HG02885 (cell line): ENCODE measurements around the gene FAT3.

Source experiments
- ATAC-seq: cut with Tn5 transposase; IDR thresholded peaks from one replicate; pipeline ENCODE4 v1.9.1; 2021; ENCODE audit warnings: mild to moderate bottlenecking; ENCODE audit not compliant: unreplicated experiment, poor library complexity

Gene FAT3

GRCh38 chr11:92224407-92225124, at the start of gene FAT3:
Gene FAT3, plus strand, starts transcription at chr11:92224818. Its CDS starts 127,295 bp downstream, at chr11:92352113.
- no peak for ATAC-seq

GRCh38 chr11:92179017-92179670, 45.5 kb upstream of the FAT3 start:
- ATAC-seq, result no peak

- no peak for ATAC-seq
Measured at GRCh38 chr11:92180226-92180625, 44.4 kb upstream of the FAT3 start.

- no peak for ATAC-seq
Measured at GRCh38 chr11:92180664-92181251, 43.9 kb upstream of the FAT3 start.

- ATAC-seq, result no peak
Measured at GRCh38 chr11:92190535-92191206, 33.9 kb upstream of the FAT3 start.

GRCh38 chr11:92192141-92192540, 32.5 kb upstream of the FAT3 start:
- no peak for ATAC-seq

GRCh38 chr11:92198268-92198667, 26.4 kb upstream of the FAT3 start:
- ATAC-seq, result no peak

- ATAC-seq, result no peak
Measured at GRCh38 chr11:92199991-92200390, 24.6 kb upstream of the FAT3 start.

GRCh38 chr11:92204731-92205130, 19.9 kb upstream of the FAT3 start:
- ATAC-seq, result no peak

GRCh38 chr11:92206441-92206840, 18.2 kb upstream of the FAT3 start:
- ATAC-seq, result no peak

GRCh38 chr11:92211576-92212167, 12.9 kb upstream of the FAT3 start:
- no peak for ATAC-seq

GRCh38 chr11:92212530-92212929, 12.1 kb upstream of the FAT3 start:
- ATAC-seq, result no peak

GRCh38 chr11:92216789-92217188, 7.8 kb upstream of the FAT3 start:
- ATAC-seq, result no peak

GRCh38 chr11:92219476-92219875, 5.1 kb upstream of the FAT3 start:
- ATAC-seq, result no peak

GRCh38 chr11:92222701-92223100, 1.9 kb upstream of the FAT3 start:
- no peak for ATAC-seq

GRCh38 chr11:92224054-92224406, 588 bp upstream of the FAT3 start:
- ATAC-seq, result no peak

GRCh38 chr11:92225125-92225567, 528 bp downstream of the FAT3 start:
- no peak for ATAC-seq

GRCh38 chr11:92225568-92226330, 1.1 kb downstream of the FAT3 start:
- no peak for ATAC-seq

GRCh38 chr11:92226331-92227229, 2.0 kb downstream of the FAT3 start:
- no peak for ATAC-seq
